HepG2 (cell line): Measurements from ENCODE around the gene PTCD1. TPM values are rescaled to one million over a fixed set of nuclear protein-coding genes. Genes with fewer than 3 reads are reported as not detected.

Source experiments
- ATAC-seq: fragments of 200-7000 bp; cut with Tn5 transposase; 3 replicates; pipeline ENCODE4 v1.9.1; 2020; ENCODE audit warnings: mild to moderate bottlenecking, moderate library complexity
- BruUV-seq: library from RNA; stranded (reverse); fragments of 400-500 nt; replicated peaks from 2 replicates; lab custom pipeline; 2021; lab: Mats Ljungman, UMichigan
- CTCF ChIA-PET: fragments of 300-600 bp; formaldehyde crosslinking; extraction: SDS; loops from one replicate; lab custom pipeline; 2021; ENCODE audit warnings: low total read pairs, inconsistent platforms, low intra/inter-chr PET ratio; lab: Yijun Ruan, JAX
- POLR2A ChIA-PET: fragments of 350-600 bp; sonication (Branson Sonifier 250); formaldehyde crosslinking; loops from one replicate; lab custom pipeline; 2020; ENCODE audit warnings: antibody characterized with exemption, inconsistent platforms; lab: Yijun Ruan, JAX
- DNase-seq: peaks from one replicate; pipeline ENCODE4 v3.0.0-alpha.2; 2015; ENCODE audit warnings: low spot score
- FAIRE-seq: peaks from 3 replicates; lab custom pipeline; 2011; peaks lifted over from hg19 to GRCh38; lab: Jason Lieb, UNC
- H2AFZ ChIP-seq: one replicate; pipeline ENCODE4 v1.6.1; 2011; ENCODE audit warnings: low read length, inconsistent platforms
- H3K27ac ChIP-seq: fragments of 300-600 bp; 3 replicates; pipeline ENCODE4 v1.8.0; 2011; ENCODE audit warnings: mixed run types, mild to moderate bottlenecking, mixed read lengths, low read length, inconsistent platforms; ENCODE audit not compliant: insufficient read depth; ENCODE audit errors: extremely low read length
- H3K27me3 ChIP-seq, 2 experiments: fragments of 200-600 bp in 1 of 2; 2 replicates in 1 of 2; 3 replicates in 1 of 2; pipeline versions ENCODE4 v1.6.0 to v1.8.0; 2011; ENCODE audit warnings: low read length in 2 of 2, mild to moderate bottlenecking in 2 of 2, moderate library complexity in 2 of 2, inconsistent platforms in 1 of 2; ENCODE audit not compliant: insufficient read depth in 2 of 2, control insufficient read depth in 1 of 2
- H3K36me3 ChIP-seq, 2 experiments: fragments of 200-600 bp in 1 of 2; replicated peaks in 1 of 2; 2 replicates in 1 of 2; 3 replicates in 1 of 2; pipeline versions ENCODE4 v1.5.1 to v1.8.0; 2011; ENCODE audit warnings: low read length in 2 of 2, inconsistent platforms in 1 of 2; ENCODE audit not compliant: insufficient read depth in 2 of 2, control insufficient read depth in 1 of 2
- H3K4me1 ChIP-seq: 2 replicates; pipeline ENCODE4 v1.5.1; 2012; ENCODE audit warnings: low read length, inconsistent platforms; ENCODE audit not compliant: insufficient read depth
- H3K4me2 ChIP-seq: 2 replicates; pipeline ENCODE4 v1.6.0; 2011; ENCODE audit warnings: low read depth, low read length, inconsistent platforms
- H3K4me3 ChIP-seq, 3 experiments: fragments of 200-600 bp in 1 of 3; sonication (generic), shearing (Covaris generic) in 1 of 3; replicated peaks in 1 of 3; 2 replicates each; pipeline ENCODE4 v1.5.1; 2011 to 2016; ENCODE audit warnings: low read length in 3 of 3, inconsistent platforms in 2 of 3, low read depth in 2 of 3, mild to moderate bottlenecking in 2 of 3, control low read depth in 1 of 3, mixed read lengths in 1 of 3; ENCODE audit not compliant: insufficient read depth in 1 of 3
- H3K79me2 ChIP-seq: one replicate; pipeline ENCODE4 v1.6.1; 2011; ENCODE audit warnings: low read length, inconsistent platforms; ENCODE audit not compliant: insufficient read depth
- H3K9ac ChIP-seq: 2 replicates; pipeline ENCODE4 v1.6.0; 2011; ENCODE audit warnings: mild to moderate bottlenecking, low read depth, low read length, inconsistent platforms; ENCODE audit not compliant: insufficient read depth
- H3K9me3 ChIP-seq: 2 replicates; pipeline ENCODE4 v1.5.1; 2012; ENCODE audit warnings: mild to moderate bottlenecking, low read length
- H4K20me1 ChIP-seq: 2 replicates; pipeline ENCODE4 v1.6.0; 2011; ENCODE audit warnings: inconsistent platforms, mild to moderate bottlenecking, low read length, moderate library complexity; ENCODE audit not compliant: insufficient read depth
- ADNP ChIP-seq: sonication (generic); formaldehyde crosslinking; IDR thresholded peaks from 2 replicates; pipeline ENCODE4 v1.4.0; 2020; ENCODE audit warnings: missing genetic modification reagents
- POLR2G ChIP-seq: fragments of 200-400 bp; formaldehyde crosslinking; IDR thresholded peaks from 2 replicates; pipeline ENCODE4 v1.6.1; 2018; ENCODE audit warnings: mild to moderate bottlenecking, low read depth, low read length, moderate library complexity
- ZKSCAN1 ChIP-seq: fragments of 150-350 bp; IDR thresholded peaks from 2 replicates; pipeline ENCODE4 v1.6.1; 2014; ENCODE audit warnings: low read length
- ZMYM3 ChIP-seq: sonication (generic); formaldehyde crosslinking; IDR thresholded peaks from 2 replicates; pipeline ENCODE4 v1.5.1; 2020; ENCODE audit warnings: mild to moderate bottlenecking, missing genetic modification reagents
- ZNF556 ChIP-seq: sonication (generic); formaldehyde crosslinking; IDR thresholded peaks from 2 replicates; pipeline ENCODE4 v1.4.0; 2020; ENCODE audit warnings: mild to moderate bottlenecking, missing genetic modification reagents, borderline replicate concordance
- ZNF629 ChIP-seq: sonication (generic); formaldehyde crosslinking; conservative IDR thresholded peaks from 2 replicates; pipeline ENCODE4 v1.5.0; 2020; ENCODE audit warnings: missing genetic modification reagents
- ZNF777 ChIP-seq: sonication (generic); formaldehyde crosslinking; IDR thresholded peaks from 2 replicates; pipeline ENCODE4 v1.4.0; 2020; ENCODE audit warnings: missing genetic modification reagents
- WGBS: methylation state at CpG from one replicate; pipeline ENCODE4 v1.1.6; 2017; ENCODE audit warnings: low lambda C conversion rate; 5-methylcytosine and 5-hydroxymethylcytosine counted together
- in situ Hi-C: cut with HindIII; loops from 2 replicates; pipeline ENCODE4 v1.10.0; 2017; ENCODE audit warnings: low pct_unique_long_range_greater_than_20kb; ENCODE audit not compliant: extremely low pct_ligation_motif_present
- intact Hi-C: fragments of 100-400 bp; cut with micrococcal nuclease; formaldehyde crosslinking; loops from one replicate; pipeline ENCODE4 v1.10.0; 2022; ENCODE audit not compliant: unreplicated experiment
- polyA plus RNA-seq, 8 experiments: library from polyadenylated mRNA; depleted of rRNA in 3 of 8; stranded (reverse) in 7 of 8; unstranded in 1 of 8; fragments of >200 nt; fragmentation: Illumina TruSeq in 4 of 8; extraction: Trizol in 4 of 8; gene quantifications; 2 replicates each; pipeline versions ENCODE4 v1.2.1 to v1.2.3, GENCODE V29; 2011 to 2016; ENCODE audit warnings: low read depth in 4 of 8, missing spikeins in 1 of 8, mixed read lengths in 1 of 8; ENCODE audit not compliant: insufficient read depth in 1 of 8
- total RNA-seq, 5 experiments: library from RNA; depleted of rRNA; stranded (reverse); fragments of >200 nt; fragmentation: Illumina TruSeq; extraction: Trizol; gene quantifications; 2 replicates each; pipeline ENCODE4 v1.2.3, GENCODE V29; 2016; ENCODE audit warnings: low read depth in 1 of 5
- TF ChIP-seq, protein P1 (sequence below): sonication (generic); formaldehyde crosslinking; IDR thresholded peaks from 2 replicates; pipeline ENCODE4 v1.4.0; 2020; ENCODE audit warnings: missing genetic modification reagents, borderline replicate concordance

The PTCD1 gene
- total and polyA plus RNA-seq, 2 of the 13 experiments (the other 11 are each of a cell fraction or from before 2014, with no cell fraction given), result 3.0 to 8.4 TPM

DNA sequence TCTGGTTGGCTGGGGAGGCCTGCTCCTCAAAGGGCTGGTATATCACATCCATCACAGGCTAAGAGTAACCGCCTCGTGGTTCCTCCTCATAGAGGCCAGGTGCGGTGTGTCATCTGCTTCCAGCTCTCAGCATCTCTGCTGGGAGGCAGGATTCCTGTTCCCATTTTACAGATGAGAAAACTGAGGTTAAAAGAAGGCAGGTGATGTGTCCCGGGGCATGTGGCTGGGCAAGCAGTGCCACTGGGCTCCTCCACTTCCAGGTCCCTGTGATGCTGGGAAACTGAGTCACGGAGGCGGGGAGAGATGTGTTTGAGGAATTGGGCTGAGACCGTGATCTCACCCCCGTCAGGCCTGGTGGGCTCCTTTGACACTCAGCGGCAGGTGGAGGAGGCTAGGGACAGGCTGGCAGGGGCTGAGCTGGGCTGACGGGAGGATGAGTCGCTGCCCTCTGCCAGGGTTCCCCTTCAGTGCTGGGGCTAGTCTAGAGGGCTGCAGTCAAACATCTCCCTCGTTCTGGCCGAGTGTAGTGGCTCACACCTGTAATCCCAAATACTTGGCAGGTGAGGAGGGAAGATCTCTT is 54.7 kb downstream of the PTCD1 start (continued):
- TF ChIP-seq, protein P1, sequence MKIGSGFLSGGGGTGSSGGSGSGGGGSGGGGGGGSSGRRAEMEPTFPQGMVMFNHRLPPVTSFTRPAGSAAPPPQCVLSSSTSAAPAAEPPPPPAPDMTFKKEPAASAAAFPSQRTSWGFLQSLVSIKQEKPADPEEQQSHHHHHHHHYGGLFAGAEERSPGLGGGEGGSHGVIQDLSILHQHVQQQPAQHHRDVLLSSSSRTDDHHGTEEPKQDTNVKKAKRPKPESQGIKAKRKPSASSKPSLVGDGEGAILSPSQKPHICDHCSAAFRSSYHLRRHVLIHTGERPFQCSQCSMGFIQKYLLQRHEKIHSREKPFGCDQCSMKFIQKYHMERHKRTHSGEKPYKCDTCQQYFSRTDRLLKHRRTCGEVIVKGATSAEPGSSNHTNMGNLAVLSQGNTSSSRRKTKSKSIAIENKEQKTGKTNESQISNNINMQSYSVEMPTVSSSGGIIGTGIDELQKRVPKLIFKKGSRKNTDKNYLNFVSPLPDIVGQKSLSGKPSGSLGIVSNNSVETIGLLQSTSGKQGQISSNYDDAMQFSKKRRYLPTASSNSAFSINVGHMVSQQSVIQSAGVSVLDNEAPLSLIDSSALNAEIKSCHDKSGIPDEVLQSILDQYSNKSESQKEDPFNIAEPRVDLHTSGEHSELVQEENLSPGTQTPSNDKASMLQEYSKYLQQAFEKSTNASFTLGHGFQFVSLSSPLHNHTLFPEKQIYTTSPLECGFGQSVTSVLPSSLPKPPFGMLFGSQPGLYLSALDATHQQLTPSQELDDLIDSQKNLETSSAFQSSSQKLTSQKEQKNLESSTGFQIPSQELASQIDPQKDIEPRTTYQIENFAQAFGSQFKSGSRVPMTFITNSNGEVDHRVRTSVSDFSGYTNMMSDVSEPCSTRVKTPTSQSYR (CRISPR knock-in tag), result no peak
- TF ChIP-seq ZMYM3, result peak; percentile 37; the same call in 1 of the 2 replicates
- 0 out of 2 replicates have a peak, but pooled peaks have one; percentile 25 for TF ChIP-seq ADNP (CRISPR knock-in tag)
- TF ChIP-seq POLR2G, result 0 out of 2 replicates have a peak, but pooled peaks have one; percentile 36
- TF ChIP-seq ZNF629 (CRISPR knock-in tag), result peak; percentile 87
- no peak for TF ChIP-seq ZNF556

DNA sequence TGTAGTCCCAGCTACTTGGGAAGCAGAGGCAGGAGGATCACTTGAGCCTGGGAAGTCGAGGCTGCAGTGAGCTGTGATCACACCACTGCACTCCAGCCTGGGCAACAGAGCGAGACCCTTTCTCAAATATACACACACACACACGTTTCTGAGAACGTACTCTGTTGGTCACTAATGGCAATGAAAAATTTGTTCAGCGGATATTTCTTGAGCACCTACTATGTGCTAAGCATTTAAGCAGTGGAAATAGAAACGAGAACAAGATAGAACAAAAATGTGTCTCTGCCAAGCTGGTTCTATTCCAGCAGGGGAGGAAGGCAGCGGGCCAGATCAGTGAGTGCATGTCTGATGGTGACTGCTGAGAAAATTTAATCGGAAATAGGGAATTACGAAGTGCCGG is 55.4 kb downstream of the PTCD1 start:
- CTCF ChIA-PET, result no interaction called here
- FAIRE-seq, result no peak
- H3K9me3 ChIP-seq, result no peaks in the 10 kb centered on the region

More for the DNA sequence above, 55.4 kb downstream of the PTCD1 start:
- H3K4me1 ChIP-seq, result peaks cover 37% of the 10 kb centered on the region
- peaks cover 19% of the 10 kb centered on the region for H3K79me2 ChIP-seq
- no peak for ATAC-seq
- TF ChIP-seq ZKSCAN1 (peak; percentile 84), ZNF777 (CRISPR knock-in tag) (no peak)
- TF ChIP-seq, all 625 proteins: peak for 1
- 98% methylated on average over 10 of the region's 10 CpGs for WGBS
- in situ Hi-C loops (no loop called here), intact Hi-C loops (no loop called here)
- no peak overlapping the region for H2AFZ ChIP-seq
- H3K36me3 ChIP-seq, result peaks cover 4 to 20% of the 10 kb centered on the region in 2 experiments
- DNase-seq, result no peak
- no peak overlapping the region for H3K27ac ChIP-seq
- no peak overlapping the region for H3K4me3 ChIP-seq
- no TSS peak for BruUV-seq
- H3K4me2 ChIP-seq, result no peak overlapping the region
- no peaks in the 10 kb centered on the region for H3K27me3 ChIP-seq
- H4K20me1 ChIP-seq, result peaks cover 8% of the 10 kb centered on the region; the same call in 1 of the 2 replicates
- no peak overlapping the region for H3K9ac ChIP-seq
- POLR2A ChIA-PET, result no interaction called here
